Mesenteric fat pad (tissue), 1 donor: ENCODE data around the gene SOHLH1. TPM values are rescaled to one million over a fixed set of nuclear protein-coding genes. Genes with fewer than 3 reads are reported as not detected.

ENCODE experiments used
- DNase-seq: peaks from one replicate; pipeline ENCODE4 v3.0.0-alpha.2; 2020; ENCODE audit warnings: low spot score
- total RNA-seq: library from RNA; stranded (reverse); fragmentation: NEBNext Ultra II Directional; extraction: Animal tissue kit (Norgen Biotek cat#: 25700); gene quantifications from one replicate; pipeline ENCODE4 v1.2.1, GENCODE V29; 2021
- donor health status: DM: yes; HTN: yes; CAD: no.

Gene SOHLH1
- total RNA-seq, 1 donor from 2014 or later, result not detected

DNA sequence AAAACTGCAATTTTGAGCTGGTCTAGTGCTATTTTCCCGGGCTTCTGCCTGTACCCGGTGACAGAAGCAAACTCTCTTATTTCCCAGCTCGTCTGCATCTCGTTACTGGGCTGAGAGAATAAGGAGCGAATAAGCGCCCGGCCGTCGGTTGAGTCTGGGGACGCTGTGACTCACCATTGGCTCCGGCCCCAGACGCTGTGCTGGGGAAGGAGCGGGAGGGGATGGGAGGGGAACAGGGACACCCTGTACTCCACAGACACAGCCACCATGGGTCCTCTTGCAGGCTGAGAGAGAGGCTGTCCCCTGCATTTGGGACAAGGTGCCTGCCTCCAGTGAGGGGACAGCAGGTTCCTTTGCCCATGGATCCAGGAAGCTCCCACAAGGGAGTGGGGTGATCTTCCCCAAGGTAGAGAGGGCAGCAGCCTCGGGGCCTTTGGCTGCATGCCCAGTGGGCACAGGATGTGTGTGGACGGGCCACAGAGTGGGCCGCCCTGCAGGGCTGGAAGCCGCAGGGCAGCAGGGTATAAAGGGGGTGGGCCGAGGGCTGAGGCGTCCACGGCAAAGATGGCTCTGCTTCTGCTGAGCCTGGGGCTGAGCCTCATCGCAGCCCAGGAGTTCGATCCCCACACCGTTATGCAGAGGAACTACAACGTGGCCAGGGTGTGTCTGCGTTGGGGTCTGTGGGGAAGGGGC lies 36.4 kb downstream of the SOHLH1 start, which contains the start of gene LCN9:
Gene LCN9 (plus strand): TSS at position 552 of the 693 bp plus-strand sequence. CDS start 13 bp downstream, at position 565.
- peak; percentile 81 for DNase-seq

DNA sequence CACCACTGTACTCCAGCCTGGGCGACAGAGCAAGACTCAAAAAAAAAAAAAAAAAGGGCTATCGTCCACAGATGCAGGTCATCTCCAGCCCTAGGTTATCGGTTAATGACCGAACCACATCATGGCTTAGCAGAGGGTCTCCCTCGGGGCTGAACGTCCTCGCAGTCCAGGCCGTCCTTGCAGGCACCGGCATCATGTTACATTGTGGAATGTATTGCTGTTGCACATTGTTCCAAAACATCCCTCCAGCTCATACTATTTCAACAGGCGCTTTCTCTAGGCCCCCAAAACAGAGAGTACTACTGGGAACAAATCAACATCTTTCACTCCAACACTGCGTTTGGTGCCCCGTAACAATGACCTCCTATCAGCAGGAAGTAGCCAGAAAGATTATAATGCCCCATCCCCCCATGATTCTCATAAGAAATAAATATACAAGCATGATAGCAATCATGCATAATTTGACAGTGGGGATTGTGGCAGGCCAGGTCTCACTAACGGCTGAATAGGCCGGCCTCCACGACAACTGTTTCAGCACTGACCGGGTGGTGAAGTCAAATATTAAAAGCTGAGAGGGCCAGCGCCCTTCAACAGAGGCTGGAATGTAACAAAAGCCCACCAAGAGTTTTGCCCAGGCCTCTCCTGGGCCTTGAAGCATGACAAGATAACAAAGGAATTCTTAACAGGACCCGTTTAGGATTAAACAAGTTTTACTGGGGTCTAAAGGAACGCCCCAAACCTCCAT lies 37.3 kb downstream of the SOHLH1 start:
- DNase-seq, result peak; percentile 57

DNA sequence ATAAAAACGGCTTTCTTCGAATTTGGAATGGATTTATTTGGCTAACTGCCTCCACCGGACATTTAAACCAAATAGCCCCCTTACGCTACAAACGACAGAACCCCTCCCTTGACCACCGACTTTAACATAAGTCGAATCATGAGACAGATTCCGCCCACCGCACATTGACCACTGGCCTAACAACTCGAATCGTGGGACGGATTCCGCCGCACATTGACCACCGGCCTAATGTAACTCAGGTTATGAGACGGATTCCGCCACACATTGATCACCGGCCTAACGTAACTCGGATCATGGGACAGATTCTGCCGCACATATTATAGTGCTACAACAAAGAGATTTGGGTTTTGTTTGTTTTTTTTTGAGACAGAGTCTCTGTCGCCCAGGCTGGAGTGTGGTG lies 38.9 kb downstream of the SOHLH1 start:
- peak; percentile 55 for DNase-seq

DNA sequence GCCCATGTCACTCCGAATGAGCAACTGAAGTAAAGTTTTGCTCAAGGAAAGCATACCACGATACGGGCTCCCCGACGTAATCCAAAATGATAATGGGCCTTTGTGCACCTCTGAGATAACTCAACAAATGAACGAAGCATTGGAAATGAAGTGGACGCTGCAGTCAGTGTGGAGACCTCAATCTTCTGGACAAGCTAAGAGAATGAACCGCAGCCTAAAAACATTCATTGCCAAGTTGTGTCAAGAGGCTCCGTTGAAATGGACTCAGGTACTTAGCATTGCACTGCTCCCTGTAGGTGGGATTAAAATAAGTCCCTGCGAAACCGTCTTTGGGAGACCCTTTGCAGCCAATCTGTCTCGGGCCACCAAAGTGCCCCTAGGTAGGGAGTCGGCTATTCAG lies 40.0 kb downstream of the SOHLH1 start:
- no peak for DNase-seq

DNA sequence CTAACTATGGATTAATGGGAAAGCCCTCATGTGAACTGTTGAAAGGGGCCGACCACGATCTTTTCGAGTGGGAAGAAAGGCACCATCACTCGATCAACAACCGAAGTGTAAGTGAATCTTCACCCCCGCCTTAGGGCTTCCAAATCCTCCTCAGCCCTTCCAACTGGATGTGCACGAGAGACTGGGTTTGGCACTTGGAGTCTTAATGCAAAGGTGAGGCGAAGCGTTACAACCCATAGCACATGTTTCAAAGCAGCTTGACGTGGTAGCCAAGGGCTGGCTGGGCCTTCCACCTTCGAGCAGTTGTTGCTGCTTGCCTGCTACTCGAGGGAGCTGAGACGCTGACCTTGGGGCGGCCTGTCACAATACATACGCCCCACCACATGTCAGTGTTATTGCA lies 41.9 kb downstream of the SOHLH1 start:
- peak; percentile 68 for DNase-seq

DNA sequence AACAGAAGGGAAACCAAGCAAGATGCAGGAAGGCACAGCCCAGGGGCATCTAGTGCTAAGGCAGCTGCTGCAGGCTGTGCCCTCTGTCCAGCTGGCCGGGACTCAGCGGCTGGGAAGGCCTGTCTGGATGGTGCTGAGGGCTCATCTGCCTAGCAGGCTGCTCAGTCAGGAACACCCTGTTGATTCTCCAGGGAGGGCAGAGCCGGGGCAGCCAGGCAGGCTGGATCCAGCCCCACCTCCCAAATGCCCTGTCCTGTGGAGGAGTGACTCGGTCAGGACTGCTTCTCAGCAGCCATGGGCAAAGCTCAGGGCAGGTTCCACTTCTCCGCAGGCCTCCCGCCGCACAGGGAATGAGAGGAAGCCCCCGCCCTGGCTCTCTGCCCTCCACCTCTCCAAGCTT lies 44.0 kb downstream of the SOHLH1 start:
- DNase-seq, result peak; percentile 82

DNA sequence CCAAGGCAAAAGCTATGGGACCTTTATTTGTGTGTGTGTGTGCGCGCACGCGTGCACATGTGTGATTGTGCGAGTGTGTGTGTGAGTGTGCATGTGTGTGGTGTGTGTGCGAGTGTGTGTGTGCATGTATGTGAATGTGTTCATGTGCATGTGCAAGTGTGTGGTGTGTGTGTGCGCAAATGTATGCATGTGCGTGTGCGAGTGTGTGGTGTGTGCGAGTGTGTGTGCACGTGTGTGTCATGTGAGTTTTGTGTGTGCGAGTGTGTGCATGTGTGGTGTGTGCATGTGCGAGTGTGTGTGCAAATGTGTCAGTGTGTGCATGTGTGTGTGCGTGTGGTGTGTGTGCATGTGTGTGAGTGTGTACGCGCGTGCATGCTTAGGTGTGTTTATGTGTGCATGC lies 48.9 kb downstream of the SOHLH1 start:
- peak; percentile 57 for DNase-seq

DNA sequence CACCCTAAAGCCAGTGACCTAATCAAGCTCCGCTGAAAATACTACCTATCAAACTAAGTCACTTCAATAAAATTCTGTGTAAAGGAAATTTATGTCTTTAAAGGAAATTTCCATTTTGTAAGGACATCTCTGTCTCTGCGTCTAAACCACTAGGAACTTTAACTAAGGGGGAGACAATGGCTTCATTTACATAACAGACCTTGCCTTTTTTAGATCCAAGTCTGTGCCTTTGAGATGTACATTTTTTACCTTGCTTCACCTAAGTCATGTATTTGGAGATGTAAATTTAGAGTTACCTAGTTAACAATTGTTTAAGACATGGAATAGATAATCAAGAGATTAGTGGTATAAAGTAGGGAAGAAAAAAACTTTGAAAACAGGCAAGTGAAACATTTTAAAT lies 49.8 kb downstream of the SOHLH1 start:
- no peak for DNase-seq

DNA sequence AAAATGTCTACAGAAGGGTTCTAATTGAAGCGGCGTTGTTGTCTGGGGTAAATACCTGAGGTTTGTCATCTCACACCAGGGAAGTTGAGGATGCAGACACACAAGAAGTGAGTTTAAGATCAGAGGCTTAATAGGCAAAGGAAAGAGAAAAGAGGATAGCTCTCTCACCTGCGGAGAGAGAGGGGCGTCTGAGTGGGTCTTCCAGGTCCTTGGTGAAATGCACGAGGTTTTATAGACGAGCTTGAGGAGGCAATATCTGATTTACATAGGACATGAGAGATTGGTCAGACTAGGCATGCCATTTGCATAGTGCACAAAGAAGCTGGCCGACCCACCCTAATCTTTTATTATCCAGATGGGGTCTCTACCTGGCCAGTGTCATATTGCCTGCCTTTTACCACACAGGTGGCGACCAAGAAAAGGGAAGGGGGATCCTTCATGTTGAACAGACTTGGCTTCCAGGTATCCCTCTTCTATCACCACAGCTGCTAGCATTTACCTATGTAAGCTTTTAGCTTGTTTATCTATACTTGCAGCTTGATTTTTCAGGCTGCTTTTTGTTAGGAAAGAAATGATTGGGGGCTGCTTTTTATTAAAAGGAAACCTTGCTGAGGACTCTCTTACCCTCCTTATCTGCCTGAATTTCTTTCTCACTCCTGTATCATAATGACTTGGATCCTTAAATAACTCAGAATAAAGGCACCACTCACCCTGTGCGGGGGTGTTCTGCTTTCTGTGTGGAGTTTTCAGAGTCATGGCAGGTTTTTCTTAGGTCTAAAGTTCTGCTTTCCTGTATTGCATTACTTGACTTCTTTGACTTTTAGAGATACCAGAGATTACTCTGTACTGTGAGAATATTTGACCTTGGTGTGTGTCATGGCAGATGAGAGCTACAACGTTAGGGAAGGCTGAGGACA lies 50.5 kb downstream of the SOHLH1 start:
- DNase-seq, result no peak

DNA sequence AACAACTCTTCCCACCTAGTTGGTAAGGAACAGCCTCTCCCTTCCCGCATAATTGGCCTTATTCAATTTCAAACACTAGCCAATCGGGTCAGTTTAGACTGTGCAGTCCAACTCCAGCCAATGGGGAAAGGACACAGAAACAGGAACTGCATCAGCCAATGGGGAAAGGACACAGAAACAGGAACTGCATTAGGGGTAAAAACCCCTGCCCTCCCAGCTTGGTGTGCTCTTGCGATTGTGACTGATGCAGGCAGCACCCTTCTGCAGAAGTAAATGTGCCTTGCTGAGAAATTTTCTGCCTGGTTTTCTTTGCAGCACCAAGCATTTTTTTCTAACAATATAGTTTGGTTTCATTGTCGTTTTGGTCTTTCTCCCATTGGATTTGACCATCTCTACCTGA lies 51.4 kb downstream of the SOHLH1 start:
- no peak for DNase-seq

DNA sequence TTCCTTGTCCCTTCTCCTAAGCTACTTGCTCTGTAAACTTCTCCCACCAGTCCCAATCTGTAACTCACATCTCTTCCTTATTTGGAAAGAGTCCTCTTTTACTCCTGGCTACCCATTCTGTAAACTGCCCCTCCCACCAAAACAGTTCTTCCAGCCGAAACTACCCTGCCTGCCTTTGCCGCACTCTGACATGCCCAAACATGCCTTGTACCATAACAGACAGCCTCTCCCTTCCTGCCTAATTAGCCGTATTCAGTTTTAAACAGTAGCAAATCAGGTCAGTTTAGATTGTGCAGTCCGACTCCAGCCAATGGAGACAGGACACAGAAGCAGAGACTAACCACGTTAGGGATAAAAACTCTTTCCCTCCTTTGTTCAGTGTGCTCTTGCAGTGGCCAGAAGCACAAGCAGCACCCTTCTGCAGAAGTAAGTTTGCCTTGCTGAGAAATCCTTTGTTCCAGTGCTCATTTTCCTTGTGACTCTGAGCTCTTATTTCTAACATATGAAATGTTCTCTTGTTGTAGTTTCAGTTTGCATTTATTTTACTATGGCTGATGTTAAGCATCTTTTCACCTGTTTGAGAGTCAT lies 54.6 kb downstream of the SOHLH1 start:
- DNase-seq, result no peak

Other genes starting within 250 kb of the SOHLH1 start
- 10.6 TPM for gene PPP1R26, start 219.7 kb downstream of the SOHLH1 start, total RNA-seq
- 25.9 TPM for gene MRPS2, start 198.8 kb downstream of the SOHLH1 start, total RNA-seq
- gene LCN1, start 178.0 kb downstream of the SOHLH1 start, total RNA-seq, result 2.3 TPM
- gene OBP2A, start 153.4 kb downstream of the SOHLH1 start, total RNA-seq, result not detected
- not detected for gene PAEP, start 137.7 kb downstream of the SOHLH1 start, total RNA-seq
- gene GLT6D1, start 59.9 kb downstream of the SOHLH1 start, total RNA-seq, result not detected
- not detected for gene LCN9, start 36.2 kb downstream of the SOHLH1 start, total RNA-seq
- 0.06 TPM for gene KCNT1, start 2.7 kb upstream of the SOHLH1 start, total RNA-seq
- 35.3 TPM for gene CAMSAP1, start 208.1 kb upstream of the SOHLH1 start, total RNA-seq